ENCODE measurements around the gene SIGLEC1. TPM values are rescaled to one million over a fixed set of nuclear protein-coding genes. Genes with fewer than 3 reads are reported as not detected.

SIGLEC1 gene
- total and polyA plus RNA-seq, 5 donors from 2014 or later, result not detected

- Mint-ChIP-seq H3K4me1 (peaks cover 0 to 22% (median 2%) of the 10 kb centered on the region in 4 donors), H3K36me3 (peaks cover 3% of the 10 kb centered on the region), H3K9me3 (no peaks in the 10 kb centered on the region), H3K27me3 (peaks cover 4% of the 10 kb centered on the region), H3K4me3 (no peak overlapping the region), H3K27ac (no peak overlapping the region)
- DNase-seq, result peak in 1 of 3 donors; percentile 20
- ATAC-seq (ENCODE audit: low read depth in 2 of 2), result no peak
- H3K27ac ChIP-seq (ENCODE audit: insufficient read depth, low read length, poor library complexity, severe bottlenecking), result no peak overlapping the region
- H3K9me3 ChIP-seq (ENCODE audit: control insufficient read depth in 2 of 2, low read length in 2 of 2), result no peaks in the 10 kb centered on the region
- H3K27me3 ChIP-seq (ENCODE audit: control insufficient read depth, insufficient read depth, low read length), result no peaks in the 10 kb centered on the region
- peaks cover 4% of the 10 kb centered on the region for H3K4me1 ChIP-seq (ENCODE audit: control insufficient read depth, insufficient read depth, low read length, poor library complexity, severe bottlenecking)
- no peak overlapping the region for H3K4me3 ChIP-seq (ENCODE audit: low read depth, low read length)
- H3K36me3 ChIP-seq (ENCODE audit: control insufficient read depth, insufficient read depth, low read length), result no peaks in the 10 kb centered on the region
Measured at GRCh38 chr20:3749689-3750531, 37.5 kb upstream of the SIGLEC1 start.

DNA sequence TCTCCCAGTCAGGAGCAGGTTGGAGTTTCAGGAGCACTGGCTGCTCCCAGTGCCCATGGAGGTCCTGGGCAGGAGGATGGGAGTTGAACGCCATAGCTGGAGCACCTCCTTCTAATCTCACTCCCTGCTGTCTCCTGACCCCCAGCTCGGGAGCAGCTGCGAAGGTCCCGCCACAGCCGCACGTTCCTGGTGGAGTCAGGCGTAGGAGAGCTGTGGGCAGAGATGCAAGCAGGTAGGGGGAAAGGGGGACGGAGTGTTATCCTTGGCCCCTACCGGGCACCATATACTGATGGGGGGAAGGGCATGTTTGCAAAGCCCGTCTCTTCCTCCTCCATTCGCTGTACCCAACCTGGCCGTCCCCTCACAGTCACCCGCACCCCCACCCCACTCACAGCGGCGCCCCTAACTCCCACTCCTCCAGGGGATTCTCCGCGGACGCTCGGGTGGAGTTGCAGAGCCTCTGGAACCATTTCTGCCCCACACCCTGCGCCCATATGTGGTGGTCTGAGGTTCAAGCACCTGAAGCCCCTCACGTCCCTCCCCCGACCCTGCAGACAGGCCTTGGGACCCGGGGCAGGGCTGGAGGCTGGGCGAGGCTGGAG lies 36.8 kb upstream of the SIGLEC1 start:
- H3K4me1 ChIP-seq (ENCODE audit: control insufficient read depth, insufficient read depth, low read length, poor library complexity, severe bottlenecking), result peaks cover 8% of the 10 kb centered on the region
- no peak overlapping the region for H3K4me3 ChIP-seq (ENCODE audit: low read depth, low read length)
- Mint-ChIP-seq H3K27ac (no peak overlapping the region), H3K36me3 (no peaks in the 10 kb centered on the region), H3K9me3 (peaks cover 0 to 2% (median 0%) of the 10 kb centered on the region in 7 donors), H3K27me3 (peaks cover 4% of the 10 kb centered on the region), H3K4me3 (no peak overlapping the region), H3K4me1 (peaks cover 0 to 28% (median 5%) of the 10 kb centered on the region in 4 donors)
- H3K27me3 ChIP-seq (ENCODE audit: control insufficient read depth, insufficient read depth, low read length), result no peaks in the 10 kb centered on the region
- ATAC-seq (ENCODE audit: low read depth in 2 of 2) (no peak), DNase-seq (no peak)
- H3K36me3 ChIP-seq (ENCODE audit: control insufficient read depth, insufficient read depth, low read length), result no peaks in the 10 kb centered on the region
- H3K27ac ChIP-seq (ENCODE audit: insufficient read depth, low read length, poor library complexity, severe bottlenecking), result no peak overlapping the region
- H3K9me3 ChIP-seq (ENCODE audit: control insufficient read depth in 2 of 2, low read length in 2 of 2), result no peaks in the 10 kb centered on the region

DNA sequence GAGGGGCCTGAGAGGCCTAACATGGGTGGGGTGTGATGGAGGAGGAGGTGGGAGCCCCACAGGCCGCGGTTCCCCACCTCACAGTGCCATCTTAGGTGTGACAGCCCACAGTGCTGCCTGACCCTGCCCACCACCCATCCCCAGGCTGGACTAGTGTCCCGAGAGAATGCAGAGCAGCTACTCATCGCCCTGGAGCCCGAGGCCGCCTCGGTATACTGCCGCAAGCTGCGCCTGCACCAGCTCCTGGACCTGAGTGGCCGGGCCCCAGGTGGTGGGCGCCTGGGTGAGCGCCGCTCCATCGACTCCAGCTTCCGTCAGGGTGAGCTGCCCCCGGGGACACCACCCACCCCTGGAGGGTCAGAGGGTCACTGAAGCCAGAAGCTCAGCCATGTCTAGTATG lies 35.7 kb upstream of the SIGLEC1 start:
- H3K27me3 ChIP-seq (ENCODE audit: control insufficient read depth, insufficient read depth, low read length), result no peaks in the 10 kb centered on the region
- no peak overlapping the region for H3K4me3 ChIP-seq (ENCODE audit: low read depth, low read length)
- no peaks in the 10 kb centered on the region for H3K36me3 ChIP-seq (ENCODE audit: control insufficient read depth, insufficient read depth, low read length)
- Mint-ChIP-seq H3K9me3 (peaks cover 0 to 2% (median 0%) of the 10 kb centered on the region in 7 donors), H3K4me1 (peaks cover 0 to 25% (median 5%) of the 10 kb centered on the region in 4 donors), H3K27me3 (peaks cover 4% of the 10 kb centered on the region), H3K27ac (no peak overlapping the region), H3K4me3 (no peak overlapping the region), H3K36me3 (no peaks in the 10 kb centered on the region)
- H3K9me3 ChIP-seq (ENCODE audit: control insufficient read depth in 2 of 2, low read length in 2 of 2), result no peaks in the 10 kb centered on the region
- DNase-seq (no peak), ATAC-seq (ENCODE audit: low read depth in 2 of 2) (no peak)
- peaks cover 8% of the 10 kb centered on the region for H3K4me1 ChIP-seq (ENCODE audit: control insufficient read depth, insufficient read depth, low read length, poor library complexity, severe bottlenecking)
- no peak overlapping the region for H3K27ac ChIP-seq (ENCODE audit: insufficient read depth, low read length, poor library complexity, severe bottlenecking)

GRCh38 chr20:3747471-3747870 lies 35.1 kb upstream of the SIGLEC1 start:
- H3K36me3 ChIP-seq (ENCODE audit: control insufficient read depth, insufficient read depth, low read length), result no peaks in the 10 kb centered on the region
- peaks cover 8% of the 10 kb centered on the region for H3K4me1 ChIP-seq (ENCODE audit: control insufficient read depth, insufficient read depth, low read length, poor library complexity, severe bottlenecking)
- Mint-ChIP-seq H3K27ac (no peak overlapping the region), H3K9me3 (peaks cover 0 to 2% (median 0%) of the 10 kb centered on the region in 7 donors), H3K4me1 (peaks cover 0 to 19% (median 3%) of the 10 kb centered on the region in 4 donors), H3K36me3 (no peaks in the 10 kb centered on the region), H3K27me3 (peaks cover 4% of the 10 kb centered on the region), H3K4me3 (no peak overlapping the region)
- no peaks in the 10 kb centered on the region for H3K27me3 ChIP-seq (ENCODE audit: control insufficient read depth, insufficient read depth, low read length)
- no peak for DNase-seq
- no peak overlapping the region for H3K4me3 ChIP-seq (ENCODE audit: low read depth, low read length)
- no peaks in the 10 kb centered on the region for H3K9me3 ChIP-seq (ENCODE audit: control insufficient read depth in 2 of 2, low read length in 2 of 2)
- H3K27ac ChIP-seq (ENCODE audit: insufficient read depth, low read length, poor library complexity, severe bottlenecking), result no peak overlapping the region
- no peak for ATAC-seq (ENCODE audit: low read depth in 2 of 2)

DNA sequence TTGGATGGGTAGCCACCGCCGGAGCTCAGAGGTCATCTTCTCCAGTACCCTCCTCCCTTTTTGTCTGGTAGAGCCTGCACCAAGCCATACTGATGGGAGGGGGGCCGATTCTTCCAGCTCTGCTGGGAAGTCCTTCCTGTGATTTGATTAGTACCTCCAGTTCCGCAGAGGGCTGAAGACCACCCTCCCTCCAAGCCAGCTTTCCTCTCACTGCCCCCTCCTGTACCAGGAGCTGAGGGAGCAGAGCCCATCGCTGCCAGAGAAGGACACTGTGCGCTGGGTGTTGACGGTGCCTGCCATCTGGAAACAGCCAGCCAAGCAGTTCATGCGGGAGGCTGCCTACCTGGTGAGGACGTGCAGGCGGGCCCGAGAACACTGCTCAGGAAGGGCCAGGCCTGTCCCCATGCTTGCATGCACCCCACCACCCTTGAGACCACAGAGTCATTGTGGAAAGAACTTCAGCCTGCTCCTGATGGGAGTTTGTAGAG lies 33.3 kb upstream of the SIGLEC1 start:
- no peak overlapping the region for H3K4me3 Mint-ChIP-seq
- ATAC-seq (ENCODE audit: low read depth in 2 of 2) (no peak), DNase-seq (no peak)
- Histone ChIP-seq H3K4me3 (ENCODE audit: low read depth, low read length) (no peak overlapping the region), H3K27ac (ENCODE audit: insufficient read depth, low read length, poor library complexity, severe bottlenecking) (no peak overlapping the region), H3K27me3 (ENCODE audit: control insufficient read depth, insufficient read depth, low read length) (no peaks in the 10 kb centered on the region), H3K9me3 (ENCODE audit: control insufficient read depth in 2 of 2, low read length in 2 of 2) (no peaks in the 10 kb centered on the region), H3K4me1 (ENCODE audit: control insufficient read depth, insufficient read depth, low read length, poor library complexity, severe bottlenecking) (peaks cover 8% of the 10 kb centered on the region), H3K36me3 (ENCODE audit: control insufficient read depth, insufficient read depth, low read length) (no peaks in the 10 kb centered on the region)
- peaks cover 0 to 14% (median 3%) of the 10 kb centered on the region in 4 donors for H3K4me1 Mint-ChIP-seq
- no peak overlapping the region for H3K27ac Mint-ChIP-seq
- peaks cover 0 to 2% (median 0%) of the 10 kb centered on the region in 7 donors for H3K9me3 Mint-ChIP-seq
- no peaks in the 10 kb centered on the region for H3K36me3 Mint-ChIP-seq
- peaks cover 4% of the 10 kb centered on the region for H3K27me3 Mint-ChIP-seq

DNA sequence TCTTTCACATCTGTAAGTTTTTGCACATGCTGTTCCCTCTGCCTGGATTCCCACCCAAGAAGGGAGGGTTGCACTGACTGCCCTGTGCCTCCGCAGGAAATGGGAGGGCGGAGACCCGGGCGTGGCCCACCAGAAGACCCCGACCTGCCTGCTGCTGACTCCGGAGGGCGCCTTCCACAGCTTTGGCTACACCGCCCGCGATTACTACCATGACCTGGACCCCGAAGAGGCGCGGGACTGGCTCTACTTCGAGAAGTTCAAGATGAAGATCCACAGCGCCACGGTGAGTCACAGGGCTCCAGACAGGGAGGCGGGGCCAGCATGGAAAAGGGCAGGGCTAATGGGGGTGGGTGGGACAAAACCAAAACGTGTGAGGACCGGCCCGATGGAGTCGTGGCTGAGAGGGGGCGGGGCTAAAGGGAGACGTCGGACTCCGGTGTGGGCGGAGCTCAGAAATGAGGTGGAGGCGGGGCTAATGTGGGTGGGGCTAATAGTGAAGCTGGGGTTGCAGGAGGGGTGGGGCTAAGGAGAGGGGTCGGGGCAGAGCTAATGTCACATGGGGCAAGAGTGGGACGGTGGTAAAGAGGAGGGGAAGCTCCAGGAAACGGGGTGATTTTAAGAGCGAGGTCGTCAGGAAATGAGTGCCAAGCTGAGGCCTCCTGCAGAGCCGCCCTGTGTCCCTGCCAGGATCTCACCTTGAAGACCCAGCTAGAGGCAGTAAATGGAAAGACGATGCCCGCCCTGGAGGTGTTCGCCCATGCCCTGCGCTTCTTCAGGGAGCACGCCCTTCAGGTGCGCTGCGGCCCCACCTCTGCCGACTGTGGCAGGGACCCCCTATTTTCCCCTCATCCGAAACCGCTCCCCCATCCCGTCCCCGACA lies 32.6 kb upstream of the SIGLEC1 start:
- Mint-ChIP-seq H3K4me3 (peak overlapping the region; percentile 19 to 84 (median 69)), H3K9me3 (peaks cover 0 to 2% (median 0%) of the 10 kb centered on the region in 7 donors), H3K27me3 (peaks cover 4% of the 10 kb centered on the region), H3K36me3 (no peaks in the 10 kb centered on the region), H3K4me1 (peaks cover 0 to 14% (median 3%) of the 10 kb centered on the region in 4 donors), H3K27ac (peak overlapping the region; percentile 26 to 89 (median 81))
- no peak overlapping the region for H3K27ac ChIP-seq (ENCODE audit: insufficient read depth, low read length, poor library complexity, severe bottlenecking)
- DNase-seq, result peak; percentile 71 to 80 (median 72)
- no peaks in the 10 kb centered on the region for H3K9me3 ChIP-seq (ENCODE audit: control insufficient read depth in 2 of 2, low read length in 2 of 2)
- H3K4me1 ChIP-seq (ENCODE audit: control insufficient read depth, insufficient read depth, low read length, poor library complexity, severe bottlenecking), result peaks cover 8% of the 10 kb centered on the region
- peak overlapping the region; percentile 24 for H3K4me3 ChIP-seq (ENCODE audit: low read depth, low read length)
- peak; percentile 66 to 78 for ATAC-seq (ENCODE audit: low read depth in 2 of 2)
- no peaks in the 10 kb centered on the region for H3K36me3 ChIP-seq (ENCODE audit: control insufficient read depth, insufficient read depth, low read length)
- no peaks in the 10 kb centered on the region for H3K27me3 ChIP-seq (ENCODE audit: control insufficient read depth, insufficient read depth, low read length)

GRCh38 chr20:3744037-3744436 lies 31.6 kb upstream of the SIGLEC1 start:
- ATAC-seq (ENCODE audit: low read depth in 2 of 2) (no peak), DNase-seq (no peak)
- no peak overlapping the region for H3K27ac ChIP-seq (ENCODE audit: insufficient read depth, low read length, poor library complexity, severe bottlenecking)
- H3K4me1 ChIP-seq (ENCODE audit: control insufficient read depth, insufficient read depth, low read length, poor library complexity, severe bottlenecking), result peaks cover 8% of the 10 kb centered on the region
- no peaks in the 10 kb centered on the region for H3K27me3 ChIP-seq (ENCODE audit: control insufficient read depth, insufficient read depth, low read length)
- Mint-ChIP-seq H3K27ac (peak overlapping the region in 1 of 3 donors; percentile 89), H3K4me1 (peaks cover 0 to 14% (median 3%) of the 10 kb centered on the region in 4 donors), H3K9me3 (peaks cover 0 to 2% (median 0%) of the 10 kb centered on the region in 7 donors), H3K36me3 (no peaks in the 10 kb centered on the region), H3K4me3 (peak overlapping the region in 1 of 4 donors; percentile 79), H3K27me3 (peaks cover 4% of the 10 kb centered on the region)
- no peaks in the 10 kb centered on the region for H3K9me3 ChIP-seq (ENCODE audit: control insufficient read depth in 2 of 2, low read length in 2 of 2)
- no peaks in the 10 kb centered on the region for H3K36me3 ChIP-seq (ENCODE audit: control insufficient read depth, insufficient read depth, low read length)
- no peak overlapping the region for H3K4me3 ChIP-seq (ENCODE audit: low read depth, low read length)
